ENCODE results near the gene CSF2RB. TPM values are rescaled to one million over a fixed set of nuclear protein-coding genes. Genes with fewer than 3 reads are reported as not detected.
A peak's percentile ranks its signal among the peaks of the same experiment; 100 is the strongest.

Gene CSF2RB
- total RNA-seq, 2 donors from 2014 or later = 4.2 to 4.8 TPM

GRCh38 chr22:36875741-36876140 is 37.7 kb upstream of the CSF2RB start:
- no peak overlapping the region for H3K27ac Mint-ChIP-seq
- H3K4me1 Mint-ChIP-seq = peaks cover 30% of the 10 kb centered on the region
- H3K4me3 Mint-ChIP-seq = no peak overlapping the region
- no peaks in the 10 kb centered on the region for H3K27me3 Mint-ChIP-seq
- H3K9me3 Mint-ChIP-seq = peaks cover 3% of the 10 kb centered on the region
- peaks cover 56% of the 10 kb centered on the region for H3K36me3 Mint-ChIP-seq (ENCODE audit: low read depth)
- ATAC-seq (replicated peaks) = no peak

GRCh38 chr22:36879775-36880174 is 33.7 kb upstream of the CSF2RB start:
- Mint-ChIP-seq H3K27me3 (no peaks in the 10 kb centered on the region), H3K36me3 (ENCODE audit: low read depth) (peaks cover 33% of the 10 kb centered on the region), H3K27ac (peak overlapping the region; percentile 75), H3K4me1 (peaks cover 17% of the 10 kb centered on the region), H3K4me3 (no peak overlapping the region), H3K9me3 (peaks cover 5% of the 10 kb centered on the region)
- ATAC-seq (replicated peaks) = no peak

GRCh38 chr22:36881504-36882245 is 31.8 kb upstream of the CSF2RB start:
- H3K9me3 Mint-ChIP-seq = peaks cover 5% of the 10 kb centered on the region
- peak overlapping the region; percentile 75 for H3K27ac Mint-ChIP-seq
- H3K4me1 Mint-ChIP-seq = peaks cover 20% of the 10 kb centered on the region
- no peaks in the 10 kb centered on the region for H3K27me3 Mint-ChIP-seq
- peak; percentile 81 for ATAC-seq (replicated peaks)
- H3K4me3 Mint-ChIP-seq = peak overlapping the region; percentile 12
- H3K36me3 Mint-ChIP-seq (ENCODE audit: low read depth) = peaks cover 17% of the 10 kb centered on the region

GRCh38 chr22:36884349-36885158 is 28.9 kb upstream of the CSF2RB start:
- ATAC-seq (replicated peaks) = peak; percentile 75
- H3K4me3 Mint-ChIP-seq = peak overlapping the region; percentile 28
- H3K27me3 Mint-ChIP-seq = no peaks in the 10 kb centered on the region
- H3K27ac Mint-ChIP-seq = peak overlapping the region; percentile 75
- H3K9me3 Mint-ChIP-seq = peaks cover 5% of the 10 kb centered on the region
- peaks cover 25% of the 10 kb centered on the region for H3K4me1 Mint-ChIP-seq
- no peaks in the 10 kb centered on the region for H3K36me3 Mint-ChIP-seq (ENCODE audit: low read depth)

GRCh38 chr22:36885474-36885873 is 28.0 kb upstream of the CSF2RB start:
- Mint-ChIP-seq H3K4me3 (peak overlapping the region; percentile 28), H3K4me1 (peaks cover 25% of the 10 kb centered on the region), H3K9me3 (peaks cover 4% of the 10 kb centered on the region), H3K27ac (peak overlapping the region; percentile 75), H3K36me3 (ENCODE audit: low read depth) (no peaks in the 10 kb centered on the region), H3K27me3 (no peaks in the 10 kb centered on the region)
- no peak for ATAC-seq (replicated peaks)

- peak overlapping the region; percentile 75 for H3K27ac Mint-ChIP-seq
- H3K4me1 Mint-ChIP-seq = peaks cover 25% of the 10 kb centered on the region
- no peaks in the 10 kb centered on the region for H3K27me3 Mint-ChIP-seq
- H3K9me3 Mint-ChIP-seq = no peaks in the 10 kb centered on the region
- H3K36me3 Mint-ChIP-seq (ENCODE audit: low read depth) = no peaks in the 10 kb centered on the region
- no peak for ATAC-seq (replicated peaks)
- no peak overlapping the region for H3K4me3 Mint-ChIP-seq
Measured at GRCh38 chr22:36886016-36886415, 27.4 kb upstream of the CSF2RB start.

GRCh38 chr22:36887162-36887561 is 26.3 kb upstream of the CSF2RB start:
- ATAC-seq (replicated peaks) = peak; percentile 64

GRCh38 chr22:36891646-36892045 is 21.8 kb upstream of the CSF2RB start:
- Mint-ChIP-seq H3K4me1 (peaks cover 13% of the 10 kb centered on the region), H3K4me3 (no peak overlapping the region), H3K27ac (no peak overlapping the region), H3K36me3 (ENCODE audit: low read depth) (no peaks in the 10 kb centered on the region), H3K27me3 (no peaks in the 10 kb centered on the region), H3K9me3 (no peaks in the 10 kb centered on the region)
- no peak for ATAC-seq (replicated peaks)

More at GRCh38 chr22:36887162-36887561, 26.3 kb upstream of the CSF2RB start:
- peaks cover 21% of the 10 kb centered on the region for H3K4me1 Mint-ChIP-seq
- H3K9me3 Mint-ChIP-seq = no peaks in the 10 kb centered on the region
- peak overlapping the region; percentile 26 for H3K4me3 Mint-ChIP-seq
- no peaks in the 10 kb centered on the region for H3K27me3 Mint-ChIP-seq
- H3K27ac Mint-ChIP-seq = peak overlapping the region; percentile 75
- H3K36me3 Mint-ChIP-seq (ENCODE audit: low read depth) = no peaks in the 10 kb centered on the region

GRCh38 chr22:36892292-36892691 is 21.1 kb upstream of the CSF2RB start:
- Mint-ChIP-seq H3K4me3 (no peak overlapping the region), H3K27ac (no peak overlapping the region), H3K36me3 (ENCODE audit: low read depth) (no peaks in the 10 kb centered on the region), H3K9me3 (no peaks in the 10 kb centered on the region), H3K27me3 (no peaks in the 10 kb centered on the region), H3K4me1 (peaks cover 10% of the 10 kb centered on the region)
- no peak for ATAC-seq (replicated peaks)

- Mint-ChIP-seq H3K27me3 (no peaks in the 10 kb centered on the region), H3K27ac (no peak overlapping the region), H3K4me3 (no peak overlapping the region), H3K9me3 (no peaks in the 10 kb centered on the region), H3K36me3 (ENCODE audit: low read depth) (no peaks in the 10 kb centered on the region), H3K4me1 (peaks cover 12% of the 10 kb centered on the region)
- ATAC-seq (replicated peaks) = no peak
Measured at GRCh38 chr22:36893262-36893661, 20.2 kb upstream of the CSF2RB start.

GRCh38 chr22:36894266-36894665 is 19.2 kb upstream of the CSF2RB start:
- ATAC-seq (replicated peaks) = no peak
- H3K9me3 Mint-ChIP-seq = no peaks in the 10 kb centered on the region
- H3K27ac Mint-ChIP-seq = no peak overlapping the region
- no peaks in the 10 kb centered on the region for H3K36me3 Mint-ChIP-seq (ENCODE audit: low read depth)
- peaks cover 4% of the 10 kb centered on the region for H3K27me3 Mint-ChIP-seq
- H3K4me1 Mint-ChIP-seq = peaks cover 12% of the 10 kb centered on the region
- H3K4me3 Mint-ChIP-seq = no peak overlapping the region

GRCh38 chr22:36897611-36898010 is 15.8 kb upstream of the CSF2RB start:
- Mint-ChIP-seq H3K27me3 (peaks cover 6% of the 10 kb centered on the region), H3K27ac (no peak overlapping the region), H3K9me3 (no peaks in the 10 kb centered on the region), H3K4me3 (no peak overlapping the region), H3K36me3 (ENCODE audit: low read depth) (no peaks in the 10 kb centered on the region), H3K4me1 (peaks cover 24% of the 10 kb centered on the region)
- ATAC-seq (replicated peaks) = no peak

- Mint-ChIP-seq H3K4me3 (no peak overlapping the region), H3K36me3 (ENCODE audit: low read depth) (no peaks in the 10 kb centered on the region), H3K27me3 (peaks cover 7% of the 10 kb centered on the region), H3K27ac (no peak overlapping the region), H3K4me1 (peaks cover 22% of the 10 kb centered on the region), H3K9me3 (no peaks in the 10 kb centered on the region)
- no peak for ATAC-seq (replicated peaks)
Measured at GRCh38 chr22:36898690-36899089, 14.7 kb upstream of the CSF2RB start.

GRCh38 chr22:36899498-36899897 is 13.9 kb upstream of the CSF2RB start:
- Mint-ChIP-seq H3K36me3 (ENCODE audit: low read depth) (no peaks in the 10 kb centered on the region), H3K9me3 (no peaks in the 10 kb centered on the region), H3K27ac (peak overlapping the region; percentile 89), H3K27me3 (peaks cover 12% of the 10 kb centered on the region), H3K4me3 (peak overlapping the region; percentile 79), H3K4me1 (peaks cover 22% of the 10 kb centered on the region)
- ATAC-seq (replicated peaks) = no peak

- Mint-ChIP-seq H3K4me1 (peaks cover 22% of the 10 kb centered on the region), H3K4me3 (peak overlapping the region; percentile 79), H3K27ac (peak overlapping the region; percentile 89), H3K9me3 (no peaks in the 10 kb centered on the region), H3K36me3 (ENCODE audit: low read depth) (no peaks in the 10 kb centered on the region), H3K27me3 (peaks cover 16% of the 10 kb centered on the region)
- ATAC-seq (replicated peaks) = peak; percentile 6
Measured at GRCh38 chr22:36900225-36900624, 13.2 kb upstream of the CSF2RB start.
